ENCODE data around the gene RNF212B.
"Not testable (repeated sequence)": the region's sequence is repeated elsewhere in the genome, so short reads cannot be mapped to it uniquely, and the experiment has no call there.

RNF212B gene

DNA sequence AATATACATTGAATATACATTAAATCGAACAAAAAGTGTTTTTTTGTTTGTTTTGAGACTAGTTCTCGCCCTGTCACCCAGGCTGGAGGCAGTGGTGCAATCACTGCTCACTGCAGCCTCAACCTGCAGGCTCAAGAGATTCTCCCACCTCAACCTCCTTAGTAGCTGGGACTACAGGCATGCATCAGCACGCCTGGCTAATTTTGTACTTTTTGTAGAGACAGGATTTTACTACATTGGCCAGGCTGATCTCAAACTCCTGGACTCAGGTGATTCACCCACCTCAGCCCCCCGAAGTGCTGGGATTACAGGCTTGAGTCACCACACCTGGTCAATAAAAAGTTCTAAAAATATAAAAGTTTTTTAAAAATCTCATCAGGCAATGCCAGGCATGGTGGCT, 10.2 kb upstream of the RNF212B start:
- DNase-seq (no peak), ATAC-seq (no peak)
- H3K27me3 Mint-ChIP-seq: peaks cover 14% of the 10 kb centered on the region
- H3K27ac Mint-ChIP-seq: no peak overlapping the region
- no peak overlapping the region for H3K4me3 Mint-ChIP-seq
- peaks cover 9% of the 10 kb centered on the region for H3K4me1 Mint-ChIP-seq
- peaks cover 0 to 6% of the 10 kb centered on the region in 2 donors for H3K9me3 Mint-ChIP-seq

DNA sequence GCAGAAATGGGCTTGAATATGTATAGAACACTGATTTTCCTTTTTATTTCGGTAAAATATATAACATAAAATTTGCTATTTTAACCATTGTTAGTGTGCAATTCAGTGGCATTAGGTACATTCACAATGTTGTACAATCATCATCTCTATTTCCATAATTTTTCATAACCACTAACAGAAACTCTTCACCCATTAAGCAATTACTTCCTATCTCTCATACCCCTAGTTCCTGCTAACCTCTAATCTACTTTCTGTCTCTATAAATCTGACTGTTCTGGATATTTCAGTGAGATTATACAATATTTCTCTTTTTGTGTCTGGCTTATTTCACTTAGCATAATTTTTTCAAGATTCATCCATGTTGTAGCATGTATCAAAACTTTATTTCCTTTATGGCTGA, 8.9 kb upstream of the RNF212B start:
- Mint-ChIP-seq H3K4me1 (peaks cover 9% of the 10 kb centered on the region), H3K9me3 (peaks cover 0 to 6% of the 10 kb centered on the region in 2 donors), H3K4me3 (no peak overlapping the region), H3K27ac (no peak overlapping the region), H3K27me3 (peaks cover 13% of the 10 kb centered on the region)
- ATAC-seq (no peak), DNase-seq (no peak)

GRCh38 chr14:23232241-23232808, 5.4 kb upstream of the RNF212B start:
- H3K4me3 Mint-ChIP-seq, H3K27me3 Mint-ChIP-seq, H3K4me1 Mint-ChIP-seq, DNase-seq, H3K27ac Mint-ChIP-seq, H3K9me3 Mint-ChIP-seq: not testable (repeated sequence)
- ATAC-seq: peak; percentile 39

DNA sequence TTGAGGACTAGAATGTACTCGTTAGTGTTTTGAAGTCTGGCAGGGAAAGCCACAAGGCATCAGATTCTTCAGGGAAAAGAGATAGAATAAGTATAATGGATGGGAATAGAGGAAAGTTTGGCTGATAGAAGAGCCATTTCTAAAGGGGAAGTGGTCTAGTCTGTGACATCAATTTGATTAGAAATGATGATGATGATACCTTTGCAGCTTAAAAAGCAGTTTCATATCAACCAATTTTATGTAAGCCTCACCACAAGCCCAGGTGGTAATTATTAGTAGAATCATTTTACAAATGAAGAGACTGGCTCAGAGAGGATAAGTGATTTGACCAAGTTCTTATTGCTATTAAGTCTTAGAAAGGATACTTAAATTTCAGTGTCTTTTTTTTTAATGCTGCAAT, 2.9 kb downstream of the RNF212B start:
- ATAC-seq (peak; percentile 54), DNase-seq (no peak)
- Mint-ChIP-seq H3K4me3 (peak overlapping the region in 1 of 2 donors; percentile 30), H3K27ac (no peak overlapping the region), H3K9me3 (no peaks in the 10 kb centered on the region), H3K27me3 (peaks cover 10% of the 10 kb centered on the region), H3K4me1 (peaks cover 10% of the 10 kb centered on the region)

GRCh38 chr14:23241061-23241715, 3.5 kb downstream of the RNF212B start:
- H3K4me1 Mint-ChIP-seq, H3K4me3 Mint-ChIP-seq, ATAC-seq, DNase-seq, H3K27me3 Mint-ChIP-seq, H3K9me3 Mint-ChIP-seq: not testable (repeated sequence)
- peak overlapping the region in 1 of 2 donors; percentile 0 for H3K27ac Mint-ChIP-seq

DNA sequence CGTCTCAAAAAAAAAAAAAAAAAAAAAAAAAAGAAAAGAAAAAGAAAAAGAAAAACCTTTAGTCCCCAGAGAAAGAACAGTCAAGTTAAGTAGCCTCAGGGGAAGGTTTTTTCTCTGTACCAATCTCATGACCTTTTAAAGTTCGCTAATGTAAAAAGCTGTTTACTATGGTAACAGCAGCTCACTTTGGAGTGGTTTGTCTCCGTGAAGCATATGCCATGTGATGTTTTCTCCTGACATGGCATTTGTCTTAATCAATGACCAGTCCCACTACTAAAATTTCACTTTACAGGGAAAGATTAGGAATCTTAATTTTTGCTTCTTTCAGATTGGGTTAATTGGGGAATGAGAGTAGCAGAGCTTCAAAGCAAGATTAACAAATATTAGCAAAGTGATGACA, 4.3 kb downstream of the RNF212B start:
- Mint-ChIP-seq H3K27ac (no peak overlapping the region), H3K4me1 (peaks cover 10% of the 10 kb centered on the region), H3K9me3 (no peaks in the 10 kb centered on the region), H3K27me3 (peaks cover 10% of the 10 kb centered on the region), H3K4me3 (no peak overlapping the region)
- DNase-seq (no peak), ATAC-seq (no peak)

GRCh38 chr14:23243066-23243465, 5.3 kb downstream of the RNF212B start:
- H3K4me1 Mint-ChIP-seq: peaks cover 2% of the 10 kb centered on the region
- DNase-seq (no peak), ATAC-seq (no peak)
- no peaks in the 10 kb centered on the region for H3K9me3 Mint-ChIP-seq
- no peak overlapping the region for H3K27ac Mint-ChIP-seq
- no peak overlapping the region for H3K4me3 Mint-ChIP-seq
- H3K27me3 Mint-ChIP-seq: peaks cover 3% of the 10 kb centered on the region

- no peak overlapping the region for H3K4me3 Mint-ChIP-seq
- DNase-seq: no peak
- no peak overlapping the region for H3K27ac Mint-ChIP-seq
- no peaks in the 10 kb centered on the region for H3K9me3 Mint-ChIP-seq
- no peak for ATAC-seq
- H3K27me3 Mint-ChIP-seq: no peaks in the 10 kb centered on the region
- no peaks in the 10 kb centered on the region for H3K4me1 Mint-ChIP-seq
These were observed 7.5 kb downstream of the RNF212B start for GRCh38 chr14:23245282-23245681.

- H3K4me3 Mint-ChIP-seq: no peak overlapping the region
- no peak overlapping the region for H3K27ac Mint-ChIP-seq
These were observed 10.9 kb downstream of the RNF212B start for GRCh38 chr14:23248601-23249000.

GRCh38 chr14:23249824-23250223, 12.1 kb downstream of the RNF212B start:
- Mint-ChIP-seq H3K27me3 (peaks cover 25% of the 10 kb centered on the region), H3K27ac (no peak overlapping the region), H3K9me3 (no peaks in the 10 kb centered on the region), H3K4me3 (no peak overlapping the region), H3K4me1 (no peaks in the 10 kb centered on the region)
- no peak for DNase-seq
- ATAC-seq: no peak

More at GRCh38 chr14:23248601-23249000, 10.9 kb downstream of the RNF212B start:
- DNase-seq (no peak), ATAC-seq (no peak)
- Mint-ChIP-seq H3K27me3 (peaks cover 24% of the 10 kb centered on the region), H3K9me3 (no peaks in the 10 kb centered on the region), H3K4me1 (no peaks in the 10 kb centered on the region)

- H3K9me3 Mint-ChIP-seq: no peaks in the 10 kb centered on the region
- H3K4me1 Mint-ChIP-seq: no peaks in the 10 kb centered on the region
- no peak overlapping the region for H3K27ac Mint-ChIP-seq
- no peak for DNase-seq
- H3K27me3 Mint-ChIP-seq: peaks cover 25% of the 10 kb centered on the region
- H3K4me3 Mint-ChIP-seq: no peak overlapping the region
- ATAC-seq: no peak
These were observed 14.3 kb downstream of the RNF212B start for GRCh38 chr14:23252006-23252405.

DNA sequence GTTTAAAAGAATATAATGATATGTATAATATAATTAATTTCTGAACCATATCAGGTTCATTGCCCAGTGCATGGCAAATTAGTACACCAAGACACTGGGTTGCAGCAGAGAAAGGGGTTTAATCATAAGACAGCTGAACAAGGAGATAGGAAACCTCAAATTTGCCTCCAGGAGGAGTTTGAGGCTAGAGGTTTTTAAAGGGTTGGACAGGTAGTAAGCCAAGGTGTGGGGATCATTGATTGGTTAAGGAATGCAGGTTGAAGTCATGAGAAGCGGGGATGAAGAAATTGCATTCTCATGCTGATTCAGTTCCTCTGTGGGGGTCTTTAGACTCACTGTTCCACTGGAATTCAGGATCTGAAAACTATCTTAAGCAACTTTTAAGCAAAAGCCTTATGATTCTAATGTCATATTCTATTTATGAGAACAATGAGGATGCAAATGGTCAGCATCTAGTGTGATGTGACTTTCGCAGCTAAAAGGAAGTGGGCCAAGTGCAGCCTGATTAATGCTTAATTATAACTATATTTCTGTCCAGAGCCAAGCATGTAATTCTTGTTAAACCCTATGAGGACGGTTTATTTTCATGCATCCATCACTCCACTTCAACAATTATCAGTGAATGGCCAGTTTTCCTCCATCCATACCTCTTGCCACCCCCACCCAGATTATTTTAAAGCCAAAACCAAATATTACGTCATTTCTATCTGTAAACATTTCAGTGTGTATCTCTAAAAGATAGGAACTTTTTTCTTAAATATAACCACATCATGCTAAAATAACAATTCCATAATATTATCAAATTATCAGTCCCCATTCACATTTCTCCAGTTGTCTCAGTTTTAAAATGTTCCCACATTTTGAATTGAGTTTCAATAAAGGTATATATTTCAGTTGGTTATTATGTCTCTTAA, 14.9 kb downstream of the RNF212B start:
- H3K27ac Mint-ChIP-seq: no peak overlapping the region
- no peak for DNase-seq
- peaks cover 27% of the 10 kb centered on the region for H3K27me3 Mint-ChIP-seq
- ATAC-seq: no peak
- no peaks in the 10 kb centered on the region for H3K4me1 Mint-ChIP-seq
- H3K4me3 Mint-ChIP-seq: no peak overlapping the region
- H3K9me3 Mint-ChIP-seq: no peaks in the 10 kb centered on the region

GRCh38 chr14:23258256-23258655, 20.5 kb downstream of the RNF212B start:
- ATAC-seq: no peak
- no peaks in the 10 kb centered on the region for H3K4me1 Mint-ChIP-seq
- H3K9me3 Mint-ChIP-seq: no peaks in the 10 kb centered on the region
- H3K27ac Mint-ChIP-seq: no peak overlapping the region
- DNase-seq: no peak
- H3K27me3 Mint-ChIP-seq: peaks cover 57% of the 10 kb centered on the region
- no peak overlapping the region for H3K4me3 Mint-ChIP-seq

DNA sequence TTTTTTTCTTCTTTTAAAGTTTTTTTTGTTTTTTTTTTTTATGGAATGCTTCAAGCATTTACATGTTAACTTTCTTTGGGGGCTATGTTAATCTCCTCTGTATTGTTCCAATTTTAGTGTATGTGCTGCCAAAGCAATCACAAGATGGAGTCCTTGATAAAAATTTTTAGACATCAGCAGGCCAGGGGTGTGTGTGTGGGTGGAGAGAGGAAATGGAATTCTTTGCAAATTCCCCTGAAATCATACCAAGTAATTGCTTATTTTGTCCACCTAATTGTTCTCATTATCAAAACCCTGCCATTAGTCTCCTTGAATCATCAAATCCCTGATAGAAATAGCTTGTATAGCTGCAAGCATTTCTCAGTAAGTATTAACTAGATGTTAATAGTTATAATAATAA, 21.7 kb downstream of the RNF212B start:
- no peak for ATAC-seq
- no peaks in the 10 kb centered on the region for H3K9me3 Mint-ChIP-seq
- H3K27me3 Mint-ChIP-seq: peaks cover 63% of the 10 kb centered on the region
- H3K27ac Mint-ChIP-seq: no peak overlapping the region
- no peak overlapping the region for H3K4me3 Mint-ChIP-seq
- H3K4me1 Mint-ChIP-seq: no peaks in the 10 kb centered on the region
- DNase-seq: no peak

GRCh38 chr14:23260849-23261248, 23.1 kb downstream of the RNF212B start:
- H3K27me3 Mint-ChIP-seq: peaks cover 71% of the 10 kb centered on the region
- not testable (repeated sequence) for H3K4me3 Mint-ChIP-seq, H3K4me1 Mint-ChIP-seq, H3K9me3 Mint-ChIP-seq, H3K27ac Mint-ChIP-seq, DNase-seq, ATAC-seq

- DNase-seq: no peak
These were observed 31.5 kb downstream of the RNF212B start for GRCh38 chr14:23269193-23269592.

More at GRCh38 chr14:23269193-23269592, 31.5 kb downstream of the RNF212B start:
- Mint-ChIP-seq H3K27ac (no peak overlapping the region), H3K9me3 (no peaks in the 10 kb centered on the region), H3K27me3 (peaks cover 11% of the 10 kb centered on the region), H3K4me3 (no peak overlapping the region), H3K4me1 (no peaks in the 10 kb centered on the region)
- no peak for ATAC-seq

Measured in stimulated activated naive CD8-positive, alpha-beta T cell treated with anti-CD3 and anti-CD28 coated beads, Interleukin-15, amount 100 ng/mL, for 72 hours (primary cell).